ENCODE measurements around the gene CXorf51B.
"Not testable (repeated sequence)": the region's sequence is repeated elsewhere in the genome, so short reads cannot be mapped to it uniquely, and the experiment has no call there.

The CXorf51B gene

DNA sequence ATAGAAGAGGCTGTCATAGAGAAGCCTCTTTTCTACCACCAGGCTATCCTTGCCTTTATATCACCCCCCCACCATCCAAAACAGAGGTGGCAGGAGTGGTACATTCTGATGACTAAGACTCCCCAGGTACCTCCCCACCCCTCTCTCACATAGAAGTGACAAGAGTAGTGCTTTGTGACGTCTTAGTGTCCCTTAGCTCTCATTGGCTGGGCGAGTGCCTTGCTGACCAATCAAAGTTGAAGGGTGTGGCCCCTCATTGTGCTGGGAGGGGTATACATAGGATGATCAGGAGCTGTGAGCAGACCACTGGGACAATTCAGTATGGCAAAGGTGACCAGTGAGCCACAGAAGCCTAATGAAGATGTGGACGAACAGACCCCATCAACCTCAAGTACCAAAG is at the start of gene CXorf51B:
CXorf51B (plus strand) TSS at position 301 of the 400 bp plus-strand sequence; CDS start at position 322, 21 bp downstream.
- in situ Hi-C loops (cut with MboI; ENCODE audit: low pct_unique_long_range_greater_than_20kb, low sequenced_read_pairs, unreplicated experiment); DNase-seq (ENCODE audit: low spot score): not testable (repeated sequence)

DNA sequence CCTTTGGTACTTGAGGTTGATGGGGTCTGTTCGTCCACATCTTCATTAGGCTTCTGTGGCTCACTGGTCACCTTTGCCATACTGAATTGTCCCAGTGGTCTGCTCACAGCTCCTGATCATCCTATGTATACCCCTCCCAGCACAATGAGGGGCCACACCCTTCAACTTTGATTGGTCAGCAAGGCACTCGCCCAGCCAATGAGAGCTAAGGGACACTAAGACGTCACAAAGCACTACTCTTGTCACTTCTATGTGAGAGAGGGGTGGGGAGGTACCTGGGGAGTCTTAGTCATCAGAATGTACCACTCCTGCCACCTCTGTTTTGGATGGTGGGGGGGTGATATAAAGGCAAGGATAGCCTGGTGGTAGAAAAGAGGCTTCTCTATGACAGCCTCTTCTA is 5.1 kb downstream of the CXorf51B start, which contains the start of gene CXorf51A:
CXorf51A (minus strand) TSS at position 101 of the 400 bp plus-strand sequence; CDS start at position 80, 21 bp downstream.
- DNase-seq (ENCODE audit: low spot score); in situ Hi-C loops (cut with MboI; ENCODE audit: low pct_unique_long_range_greater_than_20kb, low sequenced_read_pairs, unreplicated experiment): not testable (repeated sequence)

DNA sequence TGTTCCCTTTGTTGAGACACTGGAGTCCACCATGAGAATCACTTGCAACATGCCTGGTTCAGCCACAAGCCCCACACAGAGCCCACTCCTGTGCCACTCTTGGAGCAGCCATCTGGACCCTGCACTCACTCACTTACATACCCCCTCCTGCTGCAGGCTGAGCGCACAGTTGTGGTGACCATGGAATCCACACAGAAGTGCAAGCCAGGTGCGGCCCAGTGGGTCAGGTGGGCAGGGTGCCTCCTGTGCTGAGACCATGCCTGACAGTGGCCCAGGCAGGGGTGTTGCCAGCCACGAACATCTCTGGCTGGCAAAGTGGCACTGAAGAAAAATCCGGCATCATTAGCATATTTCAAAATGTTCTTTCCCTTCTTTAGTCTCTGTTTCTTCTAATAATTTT is 22.4 kb downstream of the CXorf51B start:
- in situ Hi-C loops (cut with MboI; ENCODE audit: low pct_unique_long_range_greater_than_20kb, low sequenced_read_pairs, unreplicated experiment), result no loop called here
- no peak for DNase-seq (ENCODE audit: low spot score)
- TF ChIP-seq, protein P1, sequence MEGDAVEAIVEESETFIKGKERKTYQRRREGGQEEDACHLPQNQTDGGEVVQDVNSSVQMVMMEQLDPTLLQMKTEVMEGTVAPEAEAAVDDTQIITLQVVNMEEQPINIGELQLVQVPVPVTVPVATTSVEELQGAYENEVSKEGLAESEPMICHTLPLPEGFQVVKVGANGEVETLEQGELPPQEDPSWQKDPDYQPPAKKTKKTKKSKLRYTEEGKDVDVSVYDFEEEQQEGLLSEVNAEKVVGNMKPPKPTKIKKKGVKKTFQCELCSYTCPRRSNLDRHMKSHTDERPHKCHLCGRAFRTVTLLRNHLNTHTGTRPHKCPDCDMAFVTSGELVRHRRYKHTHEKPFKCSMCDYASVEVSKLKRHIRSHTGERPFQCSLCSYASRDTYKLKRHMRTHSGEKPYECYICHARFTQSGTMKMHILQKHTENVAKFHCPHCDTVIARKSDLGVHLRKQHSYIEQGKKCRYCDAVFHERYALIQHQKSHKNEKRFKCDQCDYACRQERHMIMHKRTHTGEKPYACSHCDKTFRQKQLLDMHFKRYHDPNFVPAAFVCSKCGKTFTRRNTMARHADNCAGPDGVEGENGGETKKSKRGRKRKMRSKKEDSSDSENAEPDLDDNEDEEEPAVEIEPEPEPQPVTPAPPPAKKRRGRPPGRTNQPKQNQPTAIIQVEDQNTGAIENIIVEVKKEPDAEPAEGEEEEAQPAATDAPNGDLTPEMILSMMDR (IDR thresholded peaks at IDR 0.05; ENCODE audit: extremely low read depth, insufficient read depth, missing control alignments), result no peak

DNA sequence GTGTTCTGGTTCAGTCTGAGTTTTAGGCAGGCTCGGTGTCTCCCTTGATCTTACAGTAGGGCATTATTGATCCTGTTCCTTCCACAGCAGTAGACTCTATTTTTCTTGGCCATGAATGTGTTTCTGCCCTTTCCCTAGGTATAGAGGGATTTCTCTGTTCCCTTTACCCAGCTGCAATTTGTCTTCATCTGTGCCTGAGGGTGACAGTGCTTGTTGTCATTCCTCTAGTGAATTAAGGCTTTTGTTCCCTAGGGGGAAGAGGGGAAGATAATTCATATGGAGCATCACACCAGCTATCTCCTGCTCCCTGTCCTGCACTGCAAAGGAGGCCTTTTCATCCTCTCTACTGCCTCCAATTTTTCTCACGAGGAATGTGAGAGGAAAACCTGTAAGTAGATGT is 44.7 kb downstream of the CXorf51B start:
- DNase-seq (ENCODE audit: low spot score), result no peak
- in situ Hi-C loops (cut with MboI; ENCODE audit: low pct_unique_long_range_greater_than_20kb, low sequenced_read_pairs, unreplicated experiment), result no loop called here
- TF ChIP-seq, protein P1 (IDR thresholded peaks at IDR 0.05; ENCODE audit: extremely low read depth, insufficient read depth, missing control alignments), result no peak

Measured in GM13977 (cell line).